ENCODE data around the gene BAZ2A.
A peak's percentile ranks its signal among the peaks of the same experiment; 100 is the strongest.

The BAZ2A gene

GRCh38 chr12:56634837-56635791 is 5.0 kb upstream of the BAZ2A start:
- DNase-seq = peak; percentile 7

DNA sequence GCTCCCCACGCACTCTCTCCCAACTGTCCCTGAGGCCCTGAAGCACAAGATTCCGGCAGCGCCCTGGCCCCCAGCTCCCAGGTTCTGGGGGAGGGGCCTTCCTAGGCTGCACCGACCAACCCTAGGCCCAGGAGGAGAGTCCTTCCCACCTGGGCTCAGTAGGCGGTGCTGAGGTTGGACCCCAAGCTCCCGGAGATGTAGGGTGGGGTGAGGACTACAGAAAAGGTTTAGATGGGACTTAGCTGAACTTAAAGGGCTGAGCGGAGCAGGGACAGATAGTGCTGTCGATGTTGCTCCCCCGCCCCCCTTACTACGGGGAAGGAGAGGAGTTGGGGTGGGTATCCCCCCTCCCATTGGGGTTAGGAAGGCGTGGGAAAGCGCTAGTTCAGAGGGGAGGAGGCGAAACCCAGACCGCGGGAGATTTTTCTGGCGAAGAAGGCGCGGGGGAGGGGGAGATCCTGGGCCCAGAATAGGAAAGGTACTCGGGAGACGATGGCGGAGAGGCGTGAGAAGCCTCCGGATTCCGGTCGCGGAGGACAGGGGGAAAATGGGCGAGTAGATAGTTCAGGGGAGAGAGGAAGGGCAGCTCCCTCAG is 4.2 kb upstream of the BAZ2A start:
- no peak for DNase-seq

DNA sequence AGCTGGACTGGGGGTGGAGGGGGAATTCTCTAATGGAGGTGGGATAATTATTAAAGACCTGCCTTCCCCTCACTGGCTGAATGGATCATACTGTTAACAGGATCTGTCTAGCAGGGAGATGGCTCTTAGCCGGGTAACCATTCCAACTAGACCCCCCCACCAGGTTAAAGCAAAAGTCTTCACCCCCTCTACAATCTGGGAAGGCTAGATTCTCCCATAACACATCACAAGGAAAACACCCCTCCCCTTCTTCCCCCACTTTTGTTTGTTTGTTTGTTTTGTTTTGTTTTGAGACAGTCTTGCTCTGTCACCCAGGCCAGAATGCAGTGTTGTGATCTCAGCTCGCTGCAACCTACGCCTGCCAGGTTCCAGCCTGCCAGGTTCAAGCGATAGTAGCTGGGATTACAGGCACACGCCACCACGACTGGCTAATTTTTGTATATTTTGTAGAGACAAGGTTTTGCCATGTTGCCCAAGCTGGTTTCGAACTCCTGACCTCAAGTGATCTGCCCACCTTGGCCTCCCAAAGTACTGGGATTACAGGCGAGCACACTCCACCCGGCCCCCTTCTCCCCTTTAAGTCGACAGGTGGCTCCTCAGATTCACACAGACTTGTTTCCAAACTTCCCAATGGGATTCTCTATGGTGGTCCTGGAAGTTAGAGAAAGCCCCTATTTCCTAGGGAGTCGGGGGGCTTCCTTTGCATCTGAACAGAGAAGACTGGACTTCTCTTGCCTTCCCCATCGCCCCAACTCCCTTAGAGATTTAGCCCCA is 3.5 kb upstream of the BAZ2A start:
- no peak for DNase-seq

GRCh38 chr12:56632701-56633467 is 2.8 kb upstream of the BAZ2A start:
- no peak for DNase-seq

DNA sequence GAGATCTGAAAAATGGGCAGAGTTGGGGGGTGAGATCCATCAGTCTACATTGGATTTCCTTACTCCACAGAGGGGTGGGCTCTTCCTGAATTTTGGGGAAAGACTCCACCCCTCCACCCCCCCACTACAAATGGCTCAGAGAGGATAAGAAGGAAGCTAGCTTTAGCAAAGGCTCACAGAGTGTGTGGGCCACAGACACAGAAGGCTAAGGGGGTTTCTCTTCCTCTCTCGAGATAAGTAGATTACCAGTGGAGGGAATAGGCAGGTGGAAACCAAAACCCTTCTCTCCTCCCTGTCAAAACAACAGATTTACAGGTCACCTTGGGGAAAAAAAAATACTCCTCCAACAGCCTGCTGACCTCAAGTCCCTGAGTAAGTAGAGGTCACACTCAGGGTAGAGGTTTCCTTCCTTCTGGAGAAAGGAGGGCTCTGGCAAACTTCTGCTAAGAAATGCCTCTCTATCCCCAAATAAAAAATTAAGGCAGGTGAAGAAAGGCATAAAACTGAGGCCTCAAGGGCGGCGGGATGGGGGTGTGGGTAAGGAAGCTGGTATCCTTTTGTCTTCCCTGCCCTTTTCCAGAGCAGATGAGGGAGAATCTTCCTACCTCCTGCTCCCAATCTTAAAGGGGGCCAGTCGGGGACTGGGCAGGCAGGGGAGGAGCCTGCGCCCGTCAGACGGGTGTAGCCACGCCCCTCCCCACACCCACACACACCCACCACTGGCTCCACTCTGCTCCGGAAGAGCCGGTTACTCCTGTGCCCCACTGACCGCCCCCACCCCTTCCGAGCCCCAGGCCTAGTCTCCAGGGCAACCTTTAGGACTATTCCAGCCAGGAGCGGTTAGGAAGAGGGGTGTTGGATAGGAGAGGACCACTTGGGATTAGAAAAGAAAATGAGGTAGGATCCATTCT is 1.9 kb upstream of the BAZ2A start:
- no peak for DNase-seq

DNA sequence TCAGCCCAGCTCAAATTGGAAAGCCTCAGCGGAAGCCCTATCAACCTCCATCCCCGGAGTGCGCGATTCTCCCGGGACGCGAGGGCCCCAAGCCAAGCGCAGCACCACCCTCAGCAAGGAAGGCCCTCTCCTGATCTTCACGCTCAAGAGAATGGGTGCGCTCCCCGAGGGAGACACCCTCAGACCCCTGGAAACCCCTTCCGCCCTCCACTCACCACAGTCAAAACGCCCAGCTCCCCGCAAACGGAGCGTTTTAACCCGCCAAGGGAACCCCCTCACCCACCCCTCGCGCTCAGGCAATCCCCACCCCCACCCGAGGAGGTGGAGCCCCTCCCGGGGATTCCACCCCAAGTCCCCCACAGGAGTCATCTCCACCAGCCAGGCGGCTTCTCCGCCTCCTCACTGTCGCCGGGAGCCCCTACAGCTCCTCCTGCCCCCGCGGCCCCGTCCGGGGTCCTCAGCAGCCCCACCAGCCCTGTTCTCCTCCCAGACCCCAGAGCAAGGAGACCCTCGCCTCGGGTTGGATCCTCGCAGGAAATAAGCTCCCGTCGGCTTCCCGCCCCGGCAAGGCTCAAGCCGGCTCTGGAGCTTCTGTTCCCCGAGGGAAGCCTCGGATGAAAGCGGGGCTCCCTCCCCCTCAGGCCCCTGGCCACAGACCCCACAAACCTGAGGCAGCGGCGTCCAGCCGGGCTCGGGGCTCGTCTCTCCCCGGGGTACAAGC is 507 bp downstream of the BAZ2A start:
- no peak for DNase-seq

DNA sequence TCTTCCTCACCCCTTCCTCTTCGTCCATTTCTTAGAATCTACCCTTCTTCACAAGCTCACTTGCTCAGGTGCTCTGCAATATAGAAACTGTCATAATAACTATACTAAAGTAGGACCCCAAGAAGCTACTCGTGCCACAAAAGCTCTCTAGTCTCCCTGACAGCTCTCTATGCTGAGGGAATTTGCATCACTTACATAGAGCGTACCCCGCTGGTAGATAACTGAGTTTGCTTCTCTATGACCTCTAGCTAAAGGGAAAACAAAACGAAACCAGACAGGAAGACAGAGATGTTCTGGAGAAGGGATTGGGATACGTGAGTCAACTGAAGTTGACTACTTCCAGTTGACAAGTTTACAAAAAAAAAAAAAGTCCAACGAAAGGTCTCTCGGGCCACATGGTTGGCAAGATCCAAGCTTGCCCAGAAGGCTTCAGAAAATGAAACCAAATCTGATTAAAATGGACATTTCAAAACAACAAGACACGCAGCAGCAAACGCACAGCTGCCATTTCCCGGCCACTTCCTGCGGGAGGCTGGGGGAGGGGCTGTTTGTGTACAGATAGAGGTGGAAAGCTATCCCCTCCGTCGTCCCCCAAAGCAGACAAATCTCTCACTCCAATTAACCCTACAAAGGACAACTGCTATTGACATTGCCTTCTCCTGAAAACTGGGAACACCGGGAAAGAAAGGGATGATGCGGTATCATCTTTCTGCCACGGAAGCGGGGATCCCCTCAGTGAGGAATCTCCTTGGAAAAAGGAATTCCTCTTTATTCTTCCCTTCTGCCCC is 1.3 kb downstream of the BAZ2A start:
- DNase-seq = no peak

DNA sequence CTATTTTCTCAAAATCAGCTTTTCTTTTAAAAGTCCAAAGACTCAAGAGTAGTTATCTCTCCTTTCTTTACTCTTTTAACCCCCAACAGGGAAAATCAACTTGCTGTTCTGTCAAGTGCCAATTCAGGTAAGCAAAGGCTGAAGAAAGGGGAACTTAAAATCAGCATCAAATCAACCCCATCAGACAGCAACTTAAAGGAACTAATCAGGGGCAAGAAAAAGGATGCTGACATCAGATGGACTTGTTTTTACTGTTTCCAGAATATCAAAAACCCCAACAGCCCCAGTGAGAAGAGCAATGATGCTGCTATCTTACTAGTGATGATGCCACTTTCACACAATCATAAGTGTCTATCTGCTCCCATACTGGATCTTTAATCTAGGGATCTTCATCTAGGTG is 3.4 kb downstream of the BAZ2A start:
- DNase-seq = no peak

- no peak for DNase-seq
Measured at GRCh38 chr12:56622535-56622934, 7.6 kb downstream of the BAZ2A start.

GRCh38 chr12:56616925-56617324 is 13.2 kb downstream of the BAZ2A start:
- DNase-seq = no peak

DNA sequence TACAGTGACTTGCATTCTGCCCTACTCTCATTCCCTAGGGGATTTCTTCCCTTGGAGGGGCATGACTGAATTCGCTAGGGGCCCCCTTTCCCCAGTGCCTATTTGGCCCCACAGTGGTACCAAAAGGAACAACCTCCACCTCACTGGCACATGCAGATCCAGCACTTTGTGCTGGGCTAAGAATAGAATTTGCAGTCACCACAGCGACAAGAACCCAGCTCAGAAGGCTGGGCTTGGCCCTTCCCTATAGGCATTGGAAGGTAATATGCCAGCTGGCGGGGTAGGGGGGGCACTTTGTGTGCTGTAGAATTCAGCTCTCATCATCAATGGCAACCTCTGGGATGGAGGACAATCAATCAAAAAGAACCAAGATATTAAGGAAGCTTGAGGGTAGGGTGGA is 13.9 kb downstream of the BAZ2A start:
- DNase-seq = no peak

DNA sequence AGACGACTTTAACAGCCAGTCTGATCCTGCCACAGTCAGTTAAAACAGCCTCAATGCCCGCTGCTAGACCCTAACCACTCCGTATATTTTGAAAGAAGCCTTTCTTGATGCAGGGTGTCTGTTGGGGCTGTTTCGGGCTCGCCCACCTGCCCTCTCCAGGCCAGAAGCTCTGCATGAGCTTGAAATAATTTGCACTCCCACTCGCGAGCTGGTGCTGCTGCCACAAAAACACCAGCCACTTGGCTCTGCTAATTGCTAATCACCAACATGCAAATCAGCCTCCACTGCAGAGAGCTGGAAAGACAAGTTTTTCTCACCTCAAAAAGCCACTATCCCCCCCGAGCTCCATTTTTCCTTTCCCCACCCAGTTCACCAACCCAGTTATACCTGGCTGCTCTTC is 15.5 kb downstream of the BAZ2A start:
- DNase-seq = no peak

- DNase-seq = no peak
Measured at GRCh38 chr12:56604355-56604754, 25.8 kb downstream of the BAZ2A start.

DNA sequence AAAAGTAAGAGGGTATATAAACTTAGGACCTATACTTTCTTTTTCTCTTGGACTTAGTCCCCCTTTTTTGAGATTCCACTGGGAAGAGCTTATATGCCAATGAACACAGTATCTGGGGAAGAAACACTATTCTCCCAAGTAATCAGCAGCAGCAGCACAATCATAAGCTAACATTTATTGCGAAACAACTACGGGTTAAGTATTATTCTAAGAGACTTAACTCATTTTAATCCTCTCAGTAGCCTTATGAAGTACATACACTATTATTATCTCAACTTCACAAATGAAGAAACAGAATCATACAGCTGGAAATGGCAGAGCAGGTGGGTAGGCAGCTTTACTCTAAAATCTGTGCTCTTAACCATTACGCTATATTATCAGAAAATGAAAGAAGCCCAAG is 27.9 kb downstream of the BAZ2A start:
- no peak for DNase-seq

DNA sequence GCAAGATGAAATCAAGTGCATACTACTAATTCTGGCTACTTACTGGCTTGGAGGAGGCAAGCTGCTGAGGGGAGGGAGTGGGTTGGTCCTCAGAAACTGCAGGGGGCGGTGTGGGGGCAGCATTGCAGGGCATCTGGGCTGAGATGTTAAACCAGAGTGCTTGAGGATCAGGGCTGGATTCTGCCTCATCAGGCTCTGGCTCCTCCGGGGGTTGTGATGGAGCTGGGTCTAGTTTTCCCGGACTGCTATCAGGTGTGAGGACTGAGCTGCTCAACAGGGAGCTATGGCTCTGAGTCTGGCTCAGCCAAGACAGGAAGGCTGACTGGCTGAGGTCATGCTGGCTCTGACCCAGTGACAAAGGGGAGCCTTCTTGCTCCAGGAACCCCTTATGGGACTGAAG is 28.6 kb downstream of the BAZ2A start:
- no peak for DNase-seq

DNA sequence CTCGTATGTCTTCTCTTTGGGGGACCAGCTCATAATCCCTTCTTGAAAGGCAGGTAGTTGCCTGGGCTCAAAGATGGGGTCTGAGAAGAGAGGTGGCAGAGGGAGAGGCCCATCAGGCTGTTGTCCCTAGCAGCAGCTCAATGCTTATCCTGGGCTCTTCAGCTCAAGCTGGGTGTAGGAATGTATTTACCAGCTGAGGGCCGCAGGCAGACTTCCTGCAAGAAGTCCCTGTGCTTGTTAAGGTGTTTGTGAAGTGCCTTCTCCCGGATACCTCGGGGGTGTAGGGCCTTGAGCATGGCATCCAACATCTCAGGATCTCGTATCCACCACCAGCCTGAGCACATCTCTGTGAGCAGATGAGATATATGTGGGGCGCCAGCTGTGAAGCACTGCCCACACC is 29.4 kb downstream of the BAZ2A start:
- no peak for DNase-seq

DNA sequence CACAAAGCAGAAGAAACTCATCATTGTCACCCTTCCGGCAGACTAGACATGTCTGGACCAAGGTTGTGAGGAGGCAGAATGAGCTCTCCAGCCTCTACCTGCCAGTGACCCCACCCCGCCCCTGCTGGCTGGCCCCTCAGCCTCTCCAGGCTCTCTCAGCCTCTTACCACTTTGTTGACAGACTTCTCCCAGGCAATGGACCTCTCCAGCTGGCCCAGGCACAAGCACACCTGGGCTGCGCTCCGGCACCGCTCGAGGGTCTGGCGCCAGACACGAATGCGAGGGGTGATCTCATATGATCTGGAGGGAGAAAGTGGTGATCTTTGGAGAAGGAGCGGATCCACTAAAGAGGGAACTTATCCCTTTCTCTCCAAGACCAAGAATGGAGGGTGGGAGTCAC is 30.3 kb downstream of the BAZ2A start:
- DNase-seq = no peak

DNA sequence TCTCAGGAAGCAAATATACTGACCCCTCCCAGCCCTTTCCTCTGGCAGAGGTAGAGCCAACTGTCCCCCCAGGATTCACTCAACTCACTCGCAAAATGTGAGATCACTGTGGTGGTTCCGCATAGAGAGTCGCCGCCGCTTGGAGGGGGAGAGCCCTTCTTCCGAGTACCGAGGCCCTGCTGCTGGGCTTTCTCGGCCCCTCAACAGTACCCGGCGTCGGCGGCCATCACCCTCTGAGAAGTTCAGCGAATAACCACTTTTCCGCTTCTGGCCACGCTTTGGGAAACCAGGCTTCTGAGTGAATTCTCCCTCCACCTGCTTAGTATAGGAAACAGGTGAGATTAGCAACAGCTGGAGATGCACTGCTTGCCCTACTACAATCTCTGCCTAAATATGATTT is 31.1 kb downstream of the BAZ2A start:
- DNase-seq = no peak

GRCh38 chr12:56596815-56597214 is 33.3 kb downstream of the BAZ2A start:
- no peak for DNase-seq

- DNase-seq = no peak
Measured at GRCh38 chr12:56593909-56594621, 36.1 kb downstream of the BAZ2A start.
